IMR-90 (cell line): ENCODE data around the gene DCDC2. TPM values are rescaled to one million over a fixed set of nuclear protein-coding genes. Genes with fewer than 3 reads are reported as not detected.

Experiments
- ATAC-seq: fragments of 200-7000 bp; cut with Tn5 transposase; 2 replicates; pipeline ENCODE4 v1.9.1; 2020; ENCODE audit warnings: low read depth, mild to moderate bottlenecking, moderate library complexity
- BruUV-seq: library from RNA; stranded (reverse); fragments of 400-500 nt; replicated peaks from 2 replicates; lab custom pipeline; 2021; lab: Mats Ljungman, UMichigan
- CTCF ChIA-PET: fragments of 300-600 bp; formaldehyde crosslinking; extraction: SDS; loops from one replicate; lab custom pipeline; 2021; ENCODE audit warnings: antibody characterized with exemption; lab: Yijun Ruan, JAX
- POLR2A ChIA-PET: fragments of 300-600 bp; sonication (Branson Sonifier 250); formaldehyde crosslinking; loops from one replicate; lab custom pipeline; 2022; ENCODE audit warnings: antibody characterized with exemption; ENCODE audit not compliant: unreplicated experiment; lab: Charles Lee
- DNase-seq: peaks from one replicate; pipeline ENCODE4 v3.0.0; 2013
- H2AFZ ChIP-seq: replicated peaks from 2 replicates; pipeline ENCODE3; 2013; ENCODE audit warnings: low read length, mild to moderate bottlenecking; ENCODE audit not compliant: poor library complexity
- H2AK5ac ChIP-seq: 2 replicates; pipeline ENCODE4 v1.6.1; 2013; ENCODE audit warnings: low read depth, low read length, inconsistent platforms
- H2AK9ac ChIP-seq: replicated peaks from 2 replicates; pipeline ENCODE3; 2013; ENCODE audit warnings: mild to moderate bottlenecking, low read depth, low read length, moderate library complexity; ENCODE audit not compliant: poor library complexity
- H2BK120ac ChIP-seq: 2 replicates; pipeline ENCODE4 v1.6.1; 2013; ENCODE audit warnings: low read depth, low read length, inconsistent platforms
- H2BK15ac ChIP-seq: 3 replicates; pipeline ENCODE4 v1.6.1; 2013; ENCODE audit warnings: low read depth, low read length, inconsistent platforms
- H2BK20ac ChIP-seq: 2 replicates; pipeline ENCODE4 v1.6.1; 2013; ENCODE audit warnings: low read depth, mild to moderate bottlenecking, inconsistent platforms, low read length, moderate library complexity
- H2BK5ac ChIP-seq: 2 replicates; pipeline ENCODE4 v1.6.1; 2013; ENCODE audit warnings: mild to moderate bottlenecking, low read depth, low read length, inconsistent platforms; ENCODE audit not compliant: poor library complexity, severe bottlenecking
- H3K14ac ChIP-seq: replicated peaks from 2 replicates; pipeline ENCODE4 v1.6.1; 2013; ENCODE audit warnings: low read depth, low read length, inconsistent platforms
- H3K18ac ChIP-seq: 2 replicates; pipeline ENCODE4 v1.6.1; 2013; ENCODE audit warnings: low read depth, low read length, control low read depth
- H3K23ac ChIP-seq: 2 replicates; pipeline ENCODE4 v1.6.1; 2013; ENCODE audit warnings: low read depth, low read length, inconsistent platforms
- H3K27ac ChIP-seq: 2 replicates; pipeline ENCODE4 v1.5.1; 2013; ENCODE audit warnings: mild to moderate bottlenecking, control low read depth, low read length; ENCODE audit not compliant: insufficient read depth
- H3K27me3 ChIP-seq: 2 replicates; pipeline ENCODE4 v1.6.1; 2013; ENCODE audit warnings: low read length; ENCODE audit not compliant: control insufficient read depth, insufficient read depth
- H3K36me3 ChIP-seq: 2 replicates; pipeline ENCODE4 v1.6.1; 2013; ENCODE audit warnings: low read length, mixed read lengths; ENCODE audit not compliant: control insufficient read depth, insufficient read depth
- H3K4ac ChIP-seq: 2 replicates; pipeline ENCODE4 v1.6.1; 2013; ENCODE audit warnings: low read depth, low read length, inconsistent platforms
- H3K4me1 ChIP-seq: 2 replicates; pipeline ENCODE4 v1.6.1; 2013; ENCODE audit warnings: low read length, mixed read lengths; ENCODE audit not compliant: control insufficient read depth, insufficient read depth
- H3K4me2 ChIP-seq: 2 replicates; pipeline ENCODE4 v1.6.1; 2013; ENCODE audit warnings: low read depth, mild to moderate bottlenecking, control low read depth, low read length, moderate library complexity
- H3K4me3 ChIP-seq: 2 replicates; pipeline ENCODE4 v1.5.1; 2013; ENCODE audit warnings: low read depth, mild to moderate bottlenecking, control low read depth, low read length, moderate library complexity; ENCODE audit not compliant: insufficient read depth
- H3K56ac ChIP-seq: 2 replicates; pipeline ENCODE4 v1.6.1; 2013; ENCODE audit warnings: low read length, inconsistent platforms; ENCODE audit not compliant: insufficient read depth; ENCODE audit errors: extremely low read depth
- H3K79me1 ChIP-seq, 2 experiments: 2 replicates each; pipeline ENCODE4 v1.6.1; 2013; ENCODE audit warnings: low read length in 2 of 2, inconsistent platforms in 1 of 2, low read depth in 1 of 2
- H3K9ac ChIP-seq: 2 replicates; pipeline ENCODE4 v1.6.1; 2013; ENCODE audit warnings: low read depth, low read length, control low read depth
- H3K9me1 ChIP-seq: 2 replicates; pipeline ENCODE4 v1.6.1; 2013; ENCODE audit warnings: low read length, inconsistent platforms; ENCODE audit not compliant: insufficient read depth
- H3K9me3 ChIP-seq: 2 replicates; pipeline ENCODE4 v1.6.1; 2013; ENCODE audit warnings: low read length; ENCODE audit not compliant: control insufficient read depth, insufficient read depth
- H4K20me1 ChIP-seq: 2 replicates; pipeline ENCODE4 v1.6.1; 2013; ENCODE audit warnings: low read length, inconsistent platforms; ENCODE audit not compliant: insufficient read depth
- H4K5ac ChIP-seq: 2 replicates; pipeline ENCODE4 v1.6.1; 2013; ENCODE audit warnings: mild to moderate bottlenecking, low read depth, low read length, control low read depth
- H4K8ac ChIP-seq, 2 experiments: 2 replicates each; pipeline ENCODE4 v1.6.1; 2013; ENCODE audit warnings: low read depth in 2 of 2, low read length in 2 of 2, control low read depth in 1 of 2, inconsistent platforms in 1 of 2
- H4K91ac ChIP-seq: 2 replicates; pipeline ENCODE4 v1.6.1; 2013; ENCODE audit warnings: low read depth, low read length, inconsistent platforms; ENCODE audit not compliant: insufficient read depth
- BHLHE40 ChIP-seq: fragments of 150-350 bp; IDR thresholded peaks from 2 replicates; pipeline ENCODE4 v1.6.1; 2016; ENCODE audit warnings: mild to moderate bottlenecking, low read depth, low read length
- CEBPB ChIP-seq: IDR thresholded peaks from 2 replicates; pipeline ENCODE4 v1.6.1; 2012; ENCODE audit warnings: low read depth, low read length, improper control_type of control experiment
- CHD1 ChIP-seq: IDR thresholded peaks from 2 replicates; pipeline ENCODE4 v1.6.1; 2012; ENCODE audit warnings: low read depth, low read length, improper control_type of control experiment
- FOS ChIP-seq: fragments of 150-350 bp; IDR thresholded peaks from 2 replicates; pipeline ENCODE4 v1.6.1; 2016; ENCODE audit warnings: low read depth, low read length
- MAFK ChIP-seq: IDR thresholded peaks from 2 replicates; pipeline ENCODE4 v1.6.1; 2012; ENCODE audit warnings: low read depth, low read length, improper control_type of control experiment
- MAZ ChIP-seq: IDR thresholded peaks from 2 replicates; pipeline ENCODE4 v1.6.1; 2012; ENCODE audit warnings: low read depth, mild to moderate bottlenecking, low read length, improper control_type of control experiment, moderate library complexity, borderline replicate concordance
- MXI1 ChIP-seq: IDR thresholded peaks from 2 replicates; pipeline ENCODE4 v1.6.1; 2012; ENCODE audit warnings: low read depth, mild to moderate bottlenecking, low read length, moderate library complexity, borderline replicate concordance
- NFE2L2 ChIP-seq: fragments of 150-350 bp; IDR thresholded peaks from 2 replicates; pipeline ENCODE4 v1.6.1; 2016; ENCODE audit warnings: low read depth, mild to moderate bottlenecking, low read length
- POLR2A ChIP-seq: IDR thresholded peaks from 2 replicates; pipeline ENCODE4 v1.6.1; 2012; ENCODE audit warnings: mild to moderate bottlenecking, low read depth, low read length
- RAD21 ChIP-seq: IDR thresholded peaks from 2 replicates; pipeline ENCODE4 v1.6.1; 2012; ENCODE audit warnings: low read length, improper control_type of control experiment
- RCOR1 ChIP-seq: IDR thresholded peaks from 2 replicates; pipeline ENCODE4 v1.6.1; 2012; ENCODE audit warnings: mild to moderate bottlenecking, low read length, improper control_type of control experiment; ENCODE audit not compliant: insufficient replicate concordance
- RFX5 ChIP-seq: IDR thresholded peaks from 2 replicates; pipeline ENCODE4 v1.8.0; 2012; ENCODE audit warnings: low read depth, mild to moderate bottlenecking, low read length, moderate library complexity
- SMC3 ChIP-seq: fragments of 150-350 bp; IDR thresholded peaks from 2 replicates; pipeline ENCODE4 v1.6.1; 2016; ENCODE audit warnings: low read depth, mild to moderate bottlenecking, antibody characterized with exemption, low read length, moderate library complexity
- WGBS, 2 experiments: methylation state at CpG; one replicate each; pipeline versions ENCODE4 v1.1.5 to v1.1.7; 2013; ENCODE audit warnings: missing lambda C conversion rate in 2 of 2; ENCODE audit not compliant: insufficient read length in 1 of 2; ENCODE audit errors: extremely low coverage in 2 of 2; 5-methylcytosine and 5-hydroxymethylcytosine counted together
- dilution Hi-C: fragments of 300-500 bp; cut with HindIII; formaldehyde crosslinking; loops from one replicate; pipeline ENCODE4 v1.14.3; 2018; ENCODE audit warnings: low sequenced_read_pairs; ENCODE audit not compliant: unreplicated experiment
- in situ Hi-C: fragments of 300-500 bp; cut with MboI; formaldehyde crosslinking; loops from 3 replicates; pipeline ENCODE4 v1.14.3; 2019; ENCODE audit warnings: low sequenced_read_pairs, inconsistent platforms, mixed read lengths
- intact Hi-C: fragments of 100-400 bp; cut with micrococcal nuclease; formaldehyde crosslinking; loops from 2 replicates; pipeline ENCODE4 v1.10.0; 2022
- polyA plus RNA-seq, 3 experiments: library from polyadenylated mRNA; depleted of rRNA; stranded (reverse); fragments of >200 nt; gene quantifications; 2 replicates each; pipeline ENCODE4 v1.2.3, GENCODE V29; 2012; ENCODE audit warnings: low replicate concordance in 1 of 3
- total RNA-seq: library from RNA; depleted of rRNA; stranded (reverse); fragments of >200 nt; gene quantifications from 2 replicates; pipeline ENCODE4 v1.2.3, GENCODE V29; 2012
- TF ChIP-seq, protein P1 (sequence below): fragments of 150-350 bp; IDR thresholded peaks from 2 replicates; pipeline ENCODE4 v1.6.1; 2017; ENCODE audit warnings: mild to moderate bottlenecking, antibody characterized with exemption, low read length, low read depth
- TF ChIP-seq, protein P2 (sequence below): fragments of 150-350 bp; IDR thresholded peaks from 2 replicates; pipeline ENCODE4 v1.6.1; 2016; ENCODE audit warnings: low read depth, mild to moderate bottlenecking, low read length, moderate library complexity, borderline replicate concordance
- TF ChIP-seq, protein P3 (sequence below): conservative IDR thresholded peaks from 2 replicates; pipeline ENCODE4 v1.5.1; 2012; ENCODE audit warnings: mild to moderate bottlenecking, low read depth, low read length, improper control_type of control experiment

Gene DCDC2
- total and polyA plus RNA-seq, 2 of the 4 experiments (the other 2 are of a cell fraction): not detected

DNA sequence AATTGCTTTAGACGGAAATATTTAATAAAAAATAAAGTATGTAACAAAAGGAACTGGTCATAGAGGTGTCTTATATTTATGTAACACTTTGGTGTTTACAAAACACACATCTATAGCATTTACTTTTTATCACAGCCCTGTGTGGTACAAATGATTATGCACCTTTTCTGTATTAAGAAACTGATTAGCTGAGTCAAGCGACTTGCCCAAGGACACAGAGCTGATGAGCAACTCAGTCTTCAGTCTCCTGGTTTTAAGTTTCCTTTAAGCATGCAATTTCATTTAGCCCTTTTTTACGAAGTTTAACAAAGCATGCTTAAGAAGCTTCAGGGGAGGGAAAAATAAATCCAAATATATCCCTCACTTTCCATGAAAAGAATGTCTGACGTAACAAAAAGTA, 2.5 kb downstream of the DCDC2 start:
- Histone ChIP-seq H3K27ac (no peak overlapping the region), H3K4ac (no peak overlapping the region), H4K8ac (no peak overlapping the region), H3K4me3 (no peak overlapping the region), H3K9ac (no peak overlapping the region), H2AK9ac (no peak overlapping the region), H3K14ac (no peak overlapping the region), H4K91ac (no peak overlapping the region), H3K4me2 (no peak overlapping the region), H2BK15ac (no peak overlapping the region), H3K4me1 (peaks cover 4% of the 10 kb centered on the region; the same call in 1 of the 2 replicates), H2AK5ac (no peak overlapping the region), H3K18ac (no peak overlapping the region), H2AFZ (no peak overlapping the region), H3K9me3 (no peaks in the 10 kb centered on the region), H3K27me3 (peaks cover 18% of the 10 kb centered on the region), H3K9me1 (no peaks in the 10 kb centered on the region), H3K23ac (no peak overlapping the region), H4K20me1 (no peaks in the 10 kb centered on the region), H2BK5ac (no peak overlapping the region), H2BK120ac (no peak overlapping the region), H3K56ac (no peak overlapping the region), H2BK20ac (no peak overlapping the region), H3K79me1 (no peaks in the 10 kb centered on the region), H4K5ac (no peak overlapping the region), H3K36me3 (no peaks in the 10 kb centered on the region)
- no peak for DNase-seq
- ChIA-PET CTCF (interaction anchor here (0.6 kb wide), 1 partner anchor 53 kb away, joined by 3 read pairs; no protein-coding TSS in a partner anchor), POLR2A (no interaction called here)
- no peak for ATAC-seq
- in situ Hi-C loops (no loop called here), intact Hi-C loops (no loop called here), dilution Hi-C loops (no loop called here)
- no TSS peak for BruUV-seq
- TF ChIP-seq MXI1 (no peak), CEBPB (no peak), CHD1 (no peak), RFX5 (no peak), NFE2L2 (no peak), POLR2A (no peak), RCOR1 (no peak), RAD21 (no peak), FOS (no peak), MAFK (no peak), MAZ (no peak), BHLHE40 (no peak), SMC3 (no peak)
- TF ChIP-seq, protein P1, sequence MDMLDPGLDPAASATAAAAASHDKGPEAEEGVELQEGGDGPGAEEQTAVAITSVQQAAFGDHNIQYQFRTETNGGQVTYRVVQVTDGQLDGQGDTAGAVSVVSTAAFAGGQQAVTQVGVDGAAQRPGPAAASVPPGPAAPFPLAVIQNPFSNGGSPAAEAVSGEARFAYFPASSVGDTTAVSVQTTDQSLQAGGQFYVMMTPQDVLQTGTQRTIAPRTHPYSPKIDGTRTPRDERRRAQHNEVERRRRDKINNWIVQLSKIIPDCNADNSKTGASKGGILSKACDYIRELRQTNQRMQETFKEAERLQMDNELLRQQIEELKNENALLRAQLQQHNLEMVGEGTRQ: no peak
- TF ChIP-seq, protein P2, sequence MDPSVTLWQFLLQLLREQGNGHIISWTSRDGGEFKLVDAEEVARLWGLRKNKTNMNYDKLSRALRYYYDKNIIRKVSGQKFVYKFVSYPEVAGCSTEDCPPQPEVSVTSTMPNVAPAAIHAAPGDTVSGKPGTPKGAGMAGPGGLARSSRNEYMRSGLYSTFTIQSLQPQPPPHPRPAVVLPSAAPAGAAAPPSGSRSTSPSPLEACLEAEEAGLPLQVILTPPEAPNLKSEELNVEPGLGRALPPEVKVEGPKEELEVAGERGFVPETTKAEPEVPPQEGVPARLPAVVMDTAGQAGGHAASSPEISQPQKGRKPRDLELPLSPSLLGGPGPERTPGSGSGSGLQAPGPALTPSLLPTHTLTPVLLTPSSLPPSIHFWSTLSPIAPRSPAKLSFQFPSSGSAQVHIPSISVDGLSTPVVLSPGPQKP: no peak
- TF ChIP-seq, protein P3, sequence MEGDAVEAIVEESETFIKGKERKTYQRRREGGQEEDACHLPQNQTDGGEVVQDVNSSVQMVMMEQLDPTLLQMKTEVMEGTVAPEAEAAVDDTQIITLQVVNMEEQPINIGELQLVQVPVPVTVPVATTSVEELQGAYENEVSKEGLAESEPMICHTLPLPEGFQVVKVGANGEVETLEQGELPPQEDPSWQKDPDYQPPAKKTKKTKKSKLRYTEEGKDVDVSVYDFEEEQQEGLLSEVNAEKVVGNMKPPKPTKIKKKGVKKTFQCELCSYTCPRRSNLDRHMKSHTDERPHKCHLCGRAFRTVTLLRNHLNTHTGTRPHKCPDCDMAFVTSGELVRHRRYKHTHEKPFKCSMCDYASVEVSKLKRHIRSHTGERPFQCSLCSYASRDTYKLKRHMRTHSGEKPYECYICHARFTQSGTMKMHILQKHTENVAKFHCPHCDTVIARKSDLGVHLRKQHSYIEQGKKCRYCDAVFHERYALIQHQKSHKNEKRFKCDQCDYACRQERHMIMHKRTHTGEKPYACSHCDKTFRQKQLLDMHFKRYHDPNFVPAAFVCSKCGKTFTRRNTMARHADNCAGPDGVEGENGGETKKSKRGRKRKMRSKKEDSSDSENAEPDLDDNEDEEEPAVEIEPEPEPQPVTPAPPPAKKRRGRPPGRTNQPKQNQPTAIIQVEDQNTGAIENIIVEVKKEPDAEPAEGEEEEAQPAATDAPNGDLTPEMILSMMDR: no peak
- no CpG with 5 or more reads among the region's 4 CpGs for WGBS, 2 experiments
